Mucosa of descending colon (tissue), 3 donors: Measurements from ENCODE around the gene NDUFAF4. TPM values are rescaled to one million over a fixed set of nuclear protein-coding genes. Genes with fewer than 3 reads are reported as not detected.
"Not testable (repeated sequence)": the region's sequence is repeated elsewhere in the genome, so short reads cannot be mapped to it uniquely, and the experiment has no call there.

Experiments used
- ATAC-seq: fragments of 200-7000 bp; cut with Tn5 transposase; one replicate; pipeline ENCODE4 v1.9.1; 2020; ENCODE audit warnings: mild to moderate bottlenecking, moderate library complexity
- DNase-seq, 3 donors: peaks; one replicate each; pipeline ENCODE4 v3.0.0-alpha.2; 2020
- H3K36me3 ChIP-seq: fragments of 200-600 bp; one replicate; pipeline ENCODE4 v1.8.0; 2021; ENCODE audit warnings: low read depth, mild to moderate bottlenecking
- H3K4me1 ChIP-seq: fragments of 200-600 bp; one replicate; pipeline ENCODE4 v1.8.0; 2021; ENCODE audit warnings: low read depth, mild to moderate bottlenecking
- H3K4me3 ChIP-seq: fragments of 200-600 bp; one replicate; pipeline ENCODE4 v1.8.0; 2021; ENCODE audit warnings: mild to moderate bottlenecking
- H3K9me3 ChIP-seq: fragments of 200-600 bp; one replicate; pipeline ENCODE4 v1.8.0; 2021; ENCODE audit warnings: mild to moderate bottlenecking
- CTCF ChIP-seq: fragments of 200-600 bp; IDR thresholded peaks from one replicate; pipeline ENCODE4 v1.8.0; 2022; ENCODE audit warnings: antibody characterized with exemption, mild to moderate bottlenecking
- intact Hi-C, 2 donors: fragments of 100-400 bp; cut with DNase I in 1 of 2; cut with micrococcal nuclease in 1 of 2; formaldehyde crosslinking; loops; one replicate each; pipeline versions ENCODE4 v1.11.0 to v1.11.1; 2022; cut with DNase I, micrococcal nuclease
- total RNA-seq, 3 donors: library from RNA; stranded (reverse); fragmentation: NEBNext Ultra II Directional in 2 of 3; extraction: Animal tissue kit (Norgen Biotek cat#: 25700) in 2 of 3; gene quantifications; one replicate each; pipeline versions ENCODE4 v1.2.1 to v1.2.4, GENCODE V29; 2021 to 2023
- donor health status: DM: no; HTN: no; CAD: no; lungs with moderate emphysema.
- donor health status: DM: no; HTN: no; CAD: no.
- donor health status: DM: no; HTN: yes; CAD: no.

The NDUFAF4 gene
- total RNA-seq, 3 donors from 2014 or later = 34.1 to 39.7 (median 37.0) TPM

GRCh38 chr6:96886519-96886918 lies 11.2 kb downstream of the NDUFAF4 start:
- H3K9me3 ChIP-seq = no peaks in the 10 kb centered on the region
- DNase-seq (no peak), ATAC-seq (no peak)
- intact Hi-C loops = no loop called here
- TF ChIP-seq CTCF = no peak
- no peak overlapping the region for H3K4me3 ChIP-seq
- no peaks in the 10 kb centered on the region for H3K36me3 ChIP-seq
- no peaks in the 10 kb centered on the region for H3K4me1 ChIP-seq

- intact Hi-C loops, H3K4me3 ChIP-seq, H3K9me3 ChIP-seq, DNase-seq, H3K36me3 ChIP-seq, H3K4me1 ChIP-seq: not testable (repeated sequence)
- ATAC-seq = peak; percentile 68
These were observed 12.5 kb downstream of the NDUFAF4 start for GRCh38 chr6:96885187-96885631.

- Histone ChIP-seq H3K9me3 (no peaks in the 10 kb centered on the region), H3K4me1 (no peaks in the 10 kb centered on the region), H3K4me3 (no peak overlapping the region), H3K36me3 (no peaks in the 10 kb centered on the region)
- intact Hi-C loops = no loop called here
- DNase-seq = no peak
- no peak for ATAC-seq
- no peak for TF ChIP-seq CTCF
These were observed 19.5 kb downstream of the NDUFAF4 start for GRCh38 chr6:96878143-96878542.

DNA sequence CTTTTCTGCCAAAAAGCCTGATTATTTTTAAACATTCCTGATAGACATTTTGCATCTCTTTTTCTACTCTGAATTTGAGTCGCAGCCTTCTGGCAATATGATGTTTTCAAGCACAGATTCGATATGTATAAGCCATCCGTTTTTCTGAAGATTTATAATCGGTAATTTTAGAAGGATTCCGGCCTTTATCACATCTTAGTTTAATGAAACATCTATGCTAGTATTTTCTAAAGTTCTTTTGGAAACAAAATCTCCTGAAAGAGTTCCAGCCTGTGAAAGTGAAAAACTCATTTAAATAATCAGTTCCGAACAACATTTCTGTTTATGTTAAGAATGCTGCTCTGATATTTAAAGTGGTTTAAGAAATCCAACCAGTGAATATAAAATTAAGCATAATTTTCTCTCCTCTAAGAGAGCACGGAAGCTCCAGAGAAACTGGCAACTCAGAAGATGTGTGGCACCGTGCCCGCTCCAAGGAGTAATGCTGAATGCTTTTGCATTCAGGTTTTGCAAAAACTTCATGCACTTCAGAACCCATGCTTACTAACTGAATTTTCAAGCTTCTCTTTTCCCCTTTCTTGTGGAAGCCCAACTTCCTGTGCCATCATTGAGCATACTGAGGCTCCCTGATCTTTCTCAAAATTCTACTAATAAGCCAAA lies 20.7 kb downstream of the NDUFAF4 start:
- no peak for DNase-seq
- H3K4me1 ChIP-seq = no peaks in the 10 kb centered on the region
- TF ChIP-seq CTCF = no peak
- no peaks in the 10 kb centered on the region for H3K9me3 ChIP-seq
- no peak overlapping the region for H3K4me3 ChIP-seq
- H3K36me3 ChIP-seq = no peaks in the 10 kb centered on the region
- intact Hi-C loops = no loop called here
- no peak for ATAC-seq

GRCh38 chr6:96872976-96873375 lies 24.7 kb downstream of the NDUFAF4 start:
- TF ChIP-seq CTCF = no peak
- Histone ChIP-seq H3K36me3 (no peaks in the 10 kb centered on the region), H3K4me1 (no peaks in the 10 kb centered on the region), H3K4me3 (no peak overlapping the region), H3K9me3 (no peaks in the 10 kb centered on the region)
- DNase-seq (no peak), ATAC-seq (no peak)
- intact Hi-C loops = no loop called here

- Histone ChIP-seq H3K9me3 (no peaks in the 10 kb centered on the region), H3K4me3 (no peak overlapping the region), H3K36me3 (no peaks in the 10 kb centered on the region), H3K4me1 (no peaks in the 10 kb centered on the region)
- intact Hi-C loops = no loop called here
- no peak for TF ChIP-seq CTCF
- no peak for DNase-seq
- ATAC-seq = no peak
These were observed 32.7 kb downstream of the NDUFAF4 start for GRCh38 chr6:96865055-96865405.
